Kidney (tissue), 14 donors: ENCODE results near the gene FGF8. TPM values are rescaled to one million over a fixed set of nuclear protein-coding genes. Genes with fewer than 3 reads are reported as not detected.

Experiments used
- DNase-seq, 5 donors: peaks; one replicate each; pipeline ENCODE4 v3.0.0-alpha.2; 2013 to 2020
- FAIRE-seq: peaks from 2 replicates; lab custom pipeline; 2012; peaks lifted over from hg19 to GRCh38; lab: Jason Lieb, UNC
- H3K27ac ChIP-seq, 2 donors: one replicate each; pipeline ENCODE4 v1.7.0; 2013; ENCODE audit warnings: low read depth in 2 of 2, low read length in 2 of 2, inconsistent platforms in 1 of 2
- H3K27me3 ChIP-seq: one replicate; pipeline ENCODE4 v1.7.1; 2013; ENCODE audit warnings: low read length, inconsistent platforms; ENCODE audit not compliant: control insufficient read depth, insufficient read depth
- H3K36me3 ChIP-seq, 3 donors: one replicate each; pipeline versions ENCODE4 v1.7.0 to v1.7.1; 2013; ENCODE audit warnings: low read length in 3 of 3, control low read depth in 1 of 3, inconsistent platforms in 1 of 3; ENCODE audit not compliant: insufficient read depth in 3 of 3, control insufficient read depth in 2 of 3
- H3K4me1 ChIP-seq, 3 donors: one replicate each; pipeline versions ENCODE4 v1.7.0 to v1.7.1; 2013; ENCODE audit warnings: low read length in 3 of 3, inconsistent platforms in 1 of 3, low read depth in 1 of 3; ENCODE audit not compliant: control insufficient read depth in 2 of 3, insufficient read depth in 2 of 3
- H3K4me3 ChIP-seq, 3 donors: one replicate each; pipeline versions ENCODE4 v1.7.0 to v1.8.1; 2013; ENCODE audit warnings: low read length in 3 of 3, control low read depth in 1 of 3, inconsistent platforms in 1 of 3
- H3K9ac ChIP-seq, 3 donors: one replicate each; pipeline versions ENCODE4 v1.7.0 to v1.7.1; 2013; ENCODE audit warnings: low read length in 3 of 3, control low read depth in 1 of 3, inconsistent platforms in 1 of 3
- H3K9me3 ChIP-seq, 3 donors: one replicate each; pipeline versions ENCODE4 v1.7.0 to v1.7.1; 2013; ENCODE audit warnings: low read length in 3 of 3, control low read depth in 1 of 3, inconsistent platforms in 1 of 3; ENCODE audit not compliant: control insufficient read depth in 2 of 3, insufficient read depth in 1 of 3
- CTCF ChIP-seq: IDR thresholded peaks from 3 replicates; pipeline ENCODE4 v1.5.1; 2012; ENCODE audit warnings: mild to moderate bottlenecking, moderate library complexity, borderline replicate concordance; ENCODE audit not compliant: insufficient read depth; ENCODE audit errors: extremely low read depth
- intact Hi-C: fragments of 100-400 bp; cut with DNase I; formaldehyde crosslinking; loops from one replicate; pipeline ENCODE4 v1.11.1; 2022
- polyA plus RNA-seq: library from polyadenylated mRNA; stranded (reverse); fragments of 350-450 nt; fragmentation: Illumina TruSeq; extraction: RNeasy Lipid Tissue Mini Kit (QIAGEN cat#74804); gene quantifications from one replicate; pipeline ENCODE4 v1.2.3, GENCODE V29; 2014; ENCODE audit warnings: low read depth, low replicate concordance; ENCODE audit not compliant: insufficient read depth
- total RNA-seq: library from RNA; stranded (reverse); fragmentation: NEBNext Ultra II Directional; extraction: Animal tissue kit (Norgen Biotek cat#: 25700); gene quantifications from one replicate; pipeline ENCODE4 v1.2.1, GENCODE V29; 2021
- donor health status: control.
- donor health status: control.
- donor health status: control.
- donor health status: control.
- donor health status: control.
- donor health status: DM: yes; HTN: yes; CAD: no.
- donor health status: Normal renal cell carcinoma (clear cell type).

Gene FGF8
- total and polyA plus RNA-seq, 2 donors from 2014 or later: not detected

GRCh38 chr10:101726115-101726387 is 49.9 kb downstream of the FGF8 start:
- no peak for FAIRE-seq

GRCh38 chr10:101725296-101726114 is 50.4 kb downstream of the FGF8 start:
- TF ChIP-seq CTCF: no peak
- intact Hi-C loops: no loop called here
- FAIRE-seq (peak; percentile 21), DNase-seq (peak in 3 of 5 donors; percentile 25 to 46 (median 37))
- H3K9me3 ChIP-seq: no peaks in the 10 kb centered on the region
- no peaks in the 10 kb centered on the region for H3K36me3 ChIP-seq
- H3K9ac ChIP-seq: no peak overlapping the region
- no peak overlapping the region for H3K27ac ChIP-seq
- no peaks in the 10 kb centered on the region for H3K27me3 ChIP-seq
- peaks cover 0 to 8% (median 0%) of the 10 kb centered on the region in 3 donors for H3K4me1 ChIP-seq
- H3K4me3 ChIP-seq: no peak overlapping the region

More at GRCh38 chr10:101726115-101726387, 49.9 kb downstream of the FGF8 start:
- intact Hi-C loops: no loop called here
- Histone ChIP-seq H3K4me3 (no peak overlapping the region), H3K27ac (no peak overlapping the region), H3K36me3 (no peaks in the 10 kb centered on the region), H3K4me1 (peaks cover 0 to 8% (median 0%) of the 10 kb centered on the region in 3 donors), H3K27me3 (no peaks in the 10 kb centered on the region), H3K9ac (no peak overlapping the region), H3K9me3 (no peaks in the 10 kb centered on the region)
- TF ChIP-seq CTCF: no peak
- no peak for DNase-seq

GRCh38 chr10:101724446-101724845 is 51.5 kb downstream of the FGF8 start:
- Histone ChIP-seq H3K36me3 (no peaks in the 10 kb centered on the region), H3K27me3 (no peaks in the 10 kb centered on the region), H3K27ac (no peak overlapping the region), H3K9me3 (no peaks in the 10 kb centered on the region), H3K4me3 (no peak overlapping the region), H3K4me1 (peaks cover 0 to 8% (median 0%) of the 10 kb centered on the region in 3 donors), H3K9ac (no peak overlapping the region)
- TF ChIP-seq CTCF: no peak
- DNase-seq (no peak), FAIRE-seq (no peak)
- intact Hi-C loops: no loop called here

GRCh38 chr10:101723176-101723575 is 52.7 kb downstream of the FGF8 start:
- FAIRE-seq: no peak
- intact Hi-C loops: no loop called here

More at GRCh38 chr10:101723176-101723575, 52.7 kb downstream of the FGF8 start:
- no peaks in the 10 kb centered on the region for H3K27me3 ChIP-seq
- H3K9me3 ChIP-seq: no peaks in the 10 kb centered on the region
- H3K4me1 ChIP-seq: peaks cover 0 to 8% (median 0%) of the 10 kb centered on the region in 3 donors
- no peak for DNase-seq
- TF ChIP-seq CTCF: no peak
- H3K27ac ChIP-seq: no peak overlapping the region
- no peak overlapping the region for H3K4me3 ChIP-seq
- no peaks in the 10 kb centered on the region for H3K36me3 ChIP-seq
- H3K9ac ChIP-seq: no peak overlapping the region
